ENCODE results near the gene MKKS. TPM values are rescaled to one million over a fixed set of nuclear protein-coding genes. Genes with fewer than 3 reads are reported as not detected.

Gene MKKS
- total and polyA plus RNA-seq, 9 of the 15 experiments (the other 6 are each of a cell fraction or from before 2014, with no cell fraction given): 6.8 to 26.8 (median 12.0) TPM

DNA sequence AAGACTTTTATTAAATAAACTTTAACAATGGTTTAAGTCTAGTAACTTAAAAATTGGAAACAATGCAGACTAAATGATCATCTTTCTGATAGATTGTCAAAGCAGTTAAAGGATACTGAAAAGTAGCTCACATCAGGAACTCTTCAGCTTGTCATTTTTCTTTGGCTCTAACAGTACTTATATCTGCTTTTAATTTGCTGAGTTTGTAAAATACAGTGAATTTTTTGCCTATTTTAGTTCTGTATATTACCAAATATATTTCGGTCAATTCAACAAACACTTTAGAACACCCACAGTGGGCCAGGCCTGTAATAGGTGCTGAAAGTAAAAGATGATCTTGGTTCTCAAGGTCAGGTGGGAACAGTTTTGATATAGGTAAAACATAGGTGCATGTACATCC lies 22.3 kb downstream of the MKKS start:
- H3K79me2 ChIP-seq (ENCODE audit: control insufficient read depth, insufficient read depth, low read length): peaks cover 10% of the 10 kb centered on the region
- no peak overlapping the region for H3K4me3 ChIP-seq
- H3K9me3 ChIP-seq (replicated peaks; ENCODE audit: control insufficient read depth, insufficient read depth, low read depth, low read length): no peaks in the 10 kb centered on the region
- no peak overlapping the region for H3K9ac ChIP-seq (ENCODE audit: insufficient read depth in 1 of 2, low read depth in 2 of 2, low read length in 2 of 2)
- no peak overlapping the region for H2AFZ ChIP-seq (ENCODE audit: low read depth, low read length)
- H3K27me3 ChIP-seq (ENCODE audit: control insufficient read depth in 2 of 2, insufficient read depth in 2 of 2, low read length in 2 of 2): no peaks in the 10 kb centered on the region
- no peaks in the 10 kb centered on the region for H3K9me1 ChIP-seq (ENCODE audit: control insufficient read depth, insufficient read depth, low read length)
- WGBS (ENCODE audit: insufficient coverage, low coverage, missing lambda C conversion rate): no CpG with 5 or more reads among the region's 1 CpG
- no peak overlapping the region for H3K27ac ChIP-seq (ENCODE audit: extremely low read depth, low read depth, low read length)
- DNase-seq (ENCODE audit: extremely low read depth in 1 of 4, low spot score in 3 of 4): no peak
- H3K4me2 ChIP-seq (ENCODE audit: insufficient read depth, low read length): no peak overlapping the region
- in situ Hi-C loops (cut with MboI) (loop anchor here (25.0 kb wide), 1 partner anchor 1799 kb away; no protein-coding TSS in a partner anchor), intact Hi-C loops (cut with micrococcal nuclease) (no loop called here)
- no peak for FAIRE-seq
- H3K36me3 ChIP-seq (ENCODE audit: control insufficient read depth, insufficient read depth, low read length): peaks cover 46% of the 10 kb centered on the region
- no TSS peak for BruUV-seq (replicated peaks)
- H3K4me1 ChIP-seq (replicated peaks in 1 of 2; ENCODE audit: control insufficient read depth in 2 of 2, insufficient read depth in 2 of 2, low read length in 2 of 2): no peaks in the 10 kb centered on the region
- ATAC-seq: no peak
- peak; percentile 56 for TF ChIP-seq ZNF316 (IDR thresholded peaks at IDR 0.05)
- no peak for TF ChIP-seq HEY1 (CRISPR knock-in tag; IDR thresholded peaks at IDR 0.05; ENCODE audit: borderline replicate concordance)
- no peak for TF ChIP-seq DDX20 (tag; IDR thresholded peaks at IDR 0.05; ENCODE audit: low read depth)
- TF ChIP-seq MAFG (tag; conservative IDR thresholded peaks at IDR 0.05): 0 out of 2 replicates have a peak, but pooled peaks have one; percentile 12
- TF ChIP-seq C11orf30 (IDR thresholded peaks at IDR 0.05; ENCODE audit: low read depth): peak; percentile 52; the same call in 1 of the 2 replicates
- ChIA-PET POLR2A (no interaction called here), CTCF (ENCODE audit: low intra/inter-chr PET ratio) (no interaction called here)
- no peaks in the 10 kb centered on the region for H4K20me1 ChIP-seq (replicated peaks; ENCODE audit: control insufficient read depth, insufficient read depth, low read length)

DNA sequence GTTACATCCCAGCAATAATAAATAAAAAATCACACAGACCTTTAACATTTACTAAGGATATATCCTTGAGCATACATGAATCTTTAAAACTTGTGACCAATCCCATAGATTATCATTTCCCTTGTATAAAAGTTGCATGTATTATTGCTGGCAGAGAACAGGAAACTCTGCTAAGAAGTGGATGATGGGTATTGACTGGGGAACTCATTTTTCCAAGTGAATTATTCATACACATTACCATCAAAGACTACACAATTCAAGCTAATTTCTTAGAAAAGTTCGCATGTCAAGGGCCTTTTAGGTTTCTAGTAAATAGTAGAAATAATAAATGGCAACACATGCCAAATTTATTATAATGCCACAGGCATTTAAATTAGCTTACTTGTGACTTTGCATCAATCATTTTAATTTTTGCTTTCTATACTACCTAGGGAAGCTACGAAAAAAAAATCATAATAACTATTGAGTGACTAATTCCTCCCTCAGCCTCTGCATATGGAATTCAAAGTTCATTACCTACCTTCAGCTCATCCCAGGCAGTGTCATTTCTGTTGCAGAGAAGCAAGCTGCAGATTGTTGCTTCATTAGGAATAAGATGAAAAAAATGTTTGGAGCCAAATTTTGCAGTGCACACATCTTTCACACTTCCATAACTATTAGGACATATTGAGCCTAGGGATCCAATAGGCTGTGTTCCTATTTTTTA lies 25.8 kb downstream of the MKKS start:
- FAIRE-seq: no peak
- no peaks in the 10 kb centered on the region for H3K9me1 ChIP-seq (ENCODE audit: control insufficient read depth, insufficient read depth, low read length)
- TF ChIP-seq ZNF57 (CRISPR knock-in tag; IDR thresholded peaks at IDR 0.05) (no peak), ZNF79 (CRISPR knock-in tag; IDR thresholded peaks at IDR 0.05; ENCODE audit: low read depth) (no peak), SPI1 (IDR thresholded peaks at IDR 0.05; ENCODE audit: borderline replicate concordance, low read depth, low read length) (no peak), MAFG (tag; conservative IDR thresholded peaks at IDR 0.05) (no peak), BMI1 (IDR thresholded peaks at IDR 0.05; ENCODE audit: low read length) (no peak), ZBTB8A (IDR thresholded peaks at IDR 0.05; ENCODE audit: partially characterized antibody) (no peak), SP1 (CRISPR knock-in tag; IDR thresholded peaks at IDR 0.05) (no peak), SIRT6 (IDR thresholded peaks at IDR 0.05; ENCODE audit: low read depth, low read length) (no peak)
- TF ChIP-seq, protein P1, sequence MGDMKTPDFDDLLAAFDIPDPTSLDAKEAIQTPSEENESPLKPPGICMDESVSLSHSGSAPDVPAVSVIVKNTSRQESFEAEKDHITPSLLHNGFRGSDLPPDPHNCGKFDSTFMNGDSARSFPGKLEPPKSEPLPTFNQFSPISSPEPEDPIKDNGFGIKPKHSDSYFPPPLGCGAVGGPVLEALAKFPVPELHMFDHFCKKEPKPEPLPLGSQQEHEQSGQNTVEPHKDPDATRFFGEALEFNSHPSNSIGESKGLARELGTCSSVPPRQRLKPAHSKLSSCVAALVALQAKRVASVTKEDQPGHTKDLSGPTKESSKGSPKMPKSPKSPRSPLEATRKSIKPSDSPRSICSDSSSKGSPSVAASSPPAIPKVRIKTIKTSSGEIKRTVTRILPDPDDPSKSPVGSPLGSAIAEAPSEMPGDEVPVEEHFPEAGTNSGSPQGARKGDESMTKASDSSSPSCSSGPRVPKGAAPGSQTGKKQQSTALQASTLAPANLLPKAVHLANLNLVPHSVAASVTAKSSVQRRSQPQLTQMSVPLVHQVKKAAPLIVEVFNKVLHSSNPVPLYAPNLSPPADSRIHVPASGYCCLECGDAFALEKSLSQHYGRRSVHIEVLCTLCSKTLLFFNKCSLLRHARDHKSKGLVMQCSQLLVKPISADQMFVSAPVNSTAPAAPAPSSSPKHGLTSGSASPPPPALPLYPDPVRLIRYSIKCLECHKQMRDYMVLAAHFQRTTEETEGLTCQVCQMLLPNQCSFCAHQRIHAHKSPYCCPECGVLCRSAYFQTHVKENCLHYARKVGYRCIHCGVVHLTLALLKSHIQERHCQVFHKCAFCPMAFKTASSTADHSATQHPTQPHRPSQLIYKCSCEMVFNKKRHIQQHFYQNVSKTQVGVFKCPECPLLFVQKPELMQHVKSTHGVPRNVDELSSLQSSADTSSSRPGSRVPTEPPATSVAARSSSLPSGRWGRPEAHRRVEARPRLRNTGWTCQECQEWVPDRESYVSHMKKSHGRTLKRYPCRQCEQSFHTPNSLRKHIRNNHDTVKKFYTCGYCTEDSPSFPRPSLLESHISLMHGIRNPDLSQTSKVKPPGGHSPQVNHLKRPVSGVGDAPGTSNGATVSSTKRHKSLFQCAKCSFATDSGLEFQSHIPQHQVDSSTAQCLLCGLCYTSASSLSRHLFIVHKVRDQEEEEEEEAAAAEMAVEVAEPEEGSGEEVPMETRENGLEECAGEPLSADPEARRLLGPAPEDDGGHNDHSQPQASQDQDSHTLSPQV (IDR thresholded peaks at IDR 0.05): no peak

More for the DNA sequence above, 25.8 kb downstream of the MKKS start:
- BruUV-seq (replicated peaks): no TSS peak
- Histone ChIP-seq H3K9ac (ENCODE audit: insufficient read depth in 1 of 2, low read depth in 2 of 2, low read length in 2 of 2) (no peak overlapping the region), H3K27ac (ENCODE audit: extremely low read depth, low read depth, low read length) (no peak overlapping the region), H3K4me3 (no peak overlapping the region), H3K4me1 (replicated peaks in 1 of 2; ENCODE audit: control insufficient read depth in 2 of 2, insufficient read depth in 2 of 2, low read length in 2 of 2) (no peaks in the 10 kb centered on the region), H2AFZ (ENCODE audit: low read depth, low read length) (no peak overlapping the region), H3K79me2 (ENCODE audit: control insufficient read depth, insufficient read depth, low read length) (no peaks in the 10 kb centered on the region), H3K4me2 (ENCODE audit: insufficient read depth, low read length) (no peak overlapping the region), H3K36me3 (ENCODE audit: control insufficient read depth, insufficient read depth, low read length) (peaks cover 28% of the 10 kb centered on the region; the same call in 2 of the 3 replicates), H3K27me3 (ENCODE audit: control insufficient read depth in 2 of 2, insufficient read depth in 2 of 2, low read length in 2 of 2) (no peaks in the 10 kb centered on the region), H4K20me1 (replicated peaks; ENCODE audit: control insufficient read depth, insufficient read depth, low read length) (no peaks in the 10 kb centered on the region), H3K9me3 (replicated peaks; ENCODE audit: control insufficient read depth, insufficient read depth, low read depth, low read length) (no peaks in the 10 kb centered on the region)
- ATAC-seq: no peak
- POLR2A ChIA-PET: no interaction called here
- in situ Hi-C loops (cut with MboI) (loop anchor here (25.0 kb wide), 1 partner anchor 1796 kb away; no protein-coding TSS in a partner anchor), intact Hi-C loops (cut with micrococcal nuclease) (no loop called here)
- 94% methylated on average over 2 of the region's 2 CpGs for WGBS (ENCODE audit: insufficient coverage, low coverage, missing lambda C conversion rate)
- CTCF ChIA-PET (ENCODE audit: low intra/inter-chr PET ratio): no interaction called here
- DNase-seq (ENCODE audit: extremely low read depth in 1 of 4, low spot score in 3 of 4): no peak
